Medulla oblongata (tissue), 1 donor: ENCODE measurements around the gene DUSP9.

Experiments
- DNase-seq: peaks from one replicate; pipeline ENCODE4 v3.0.0-alpha.2; 2015; ENCODE audit errors: extremely low spot score

DUSP9 gene

GRCh38 chrX:153621949-153622598 is 24.9 kb upstream of the DUSP9 start:
- DNase-seq, result no peak

DNA sequence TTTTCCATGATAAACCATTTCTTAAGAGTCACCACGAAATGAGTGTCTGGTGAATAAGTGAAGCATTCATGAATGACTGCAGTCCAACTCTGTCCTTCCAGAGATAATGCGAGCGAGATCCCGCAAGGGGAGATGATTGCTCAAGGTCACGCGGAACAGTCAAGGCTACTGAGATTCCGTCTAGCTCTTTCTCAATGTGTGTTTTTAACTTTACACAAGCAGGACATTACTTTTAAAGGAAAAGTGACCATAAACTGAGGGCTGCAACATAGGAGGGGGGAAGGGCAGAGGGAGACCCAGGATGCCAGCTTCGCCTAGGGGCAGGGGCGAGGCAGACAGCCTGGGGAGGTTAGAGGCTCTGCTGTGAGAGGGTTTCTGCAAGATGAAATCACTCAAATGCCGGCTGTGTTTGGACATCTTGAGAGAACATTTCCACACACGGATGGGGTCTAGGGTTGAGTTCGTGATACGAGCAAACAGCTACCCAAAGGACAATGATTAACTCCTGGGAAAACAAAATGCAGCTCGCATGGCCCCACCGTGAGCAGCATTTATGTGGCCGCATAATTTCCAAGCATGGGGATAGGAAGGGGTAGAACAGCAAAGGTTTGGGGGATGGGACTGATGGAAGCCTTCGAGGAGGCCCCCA is 24.2 kb upstream of the DUSP9 start:
- DNase-seq, result no peak

- no peak for DNase-seq
Measured at GRCh38 chrX:153623310-153624029, 23.5 kb upstream of the DUSP9 start.

GRCh38 chrX:153624196-153625091 is 22.6 kb upstream of the DUSP9 start:
- no peak for DNase-seq

GRCh38 chrX:153625271-153626024 is 21.6 kb upstream of the DUSP9 start:
- DNase-seq, result no peak

GRCh38 chrX:153626025-153626633 is 20.9 kb upstream of the DUSP9 start:
- DNase-seq, result no peak

DNA sequence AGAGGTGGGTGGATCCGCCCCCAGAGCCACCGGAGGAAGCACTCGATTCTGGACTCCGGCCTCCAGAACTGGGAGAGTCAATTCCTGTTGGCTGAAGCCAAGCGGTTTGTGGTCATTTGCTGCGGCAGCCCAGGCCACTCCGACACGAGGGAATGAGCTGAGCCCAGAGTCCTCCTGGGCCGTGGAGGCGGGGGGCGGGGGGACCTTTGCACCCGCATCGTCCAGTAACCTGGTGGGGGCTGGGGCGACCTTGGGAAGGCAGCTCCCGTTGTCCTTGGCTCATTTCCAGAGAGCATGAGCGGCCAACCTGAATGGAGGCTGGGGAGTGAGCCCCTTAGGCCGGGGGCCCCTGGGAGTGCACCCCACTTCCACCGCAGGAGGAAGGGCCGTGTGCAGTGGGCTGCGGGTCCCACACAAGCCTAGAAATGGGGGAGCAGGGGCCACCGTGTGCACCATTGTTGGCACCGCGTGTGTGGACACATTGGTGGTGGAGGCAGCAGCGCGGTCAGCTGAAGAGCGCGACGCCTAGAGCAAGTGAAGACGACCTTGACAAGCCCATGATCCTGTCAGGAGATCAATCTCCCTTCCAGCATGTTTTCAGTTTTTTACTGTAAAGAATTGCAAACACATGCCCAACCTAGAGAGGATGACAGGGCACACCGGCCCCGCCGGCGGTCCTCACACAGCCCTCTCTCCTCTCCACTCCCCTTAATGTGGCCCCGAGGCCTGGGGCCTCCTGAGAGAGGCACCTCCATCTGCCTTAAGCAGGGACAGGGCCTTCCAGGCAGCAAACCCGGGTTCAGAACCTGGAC is 19.9 kb upstream of the DUSP9 start:
- DNase-seq, result no peak

- DNase-seq, result peak; percentile 8
Measured at GRCh38 chrX:153627675-153628111, 19.3 kb upstream of the DUSP9 start.

- no peak for DNase-seq
Measured at GRCh38 chrX:153628129-153628528, 18.9 kb upstream of the DUSP9 start.

DNA sequence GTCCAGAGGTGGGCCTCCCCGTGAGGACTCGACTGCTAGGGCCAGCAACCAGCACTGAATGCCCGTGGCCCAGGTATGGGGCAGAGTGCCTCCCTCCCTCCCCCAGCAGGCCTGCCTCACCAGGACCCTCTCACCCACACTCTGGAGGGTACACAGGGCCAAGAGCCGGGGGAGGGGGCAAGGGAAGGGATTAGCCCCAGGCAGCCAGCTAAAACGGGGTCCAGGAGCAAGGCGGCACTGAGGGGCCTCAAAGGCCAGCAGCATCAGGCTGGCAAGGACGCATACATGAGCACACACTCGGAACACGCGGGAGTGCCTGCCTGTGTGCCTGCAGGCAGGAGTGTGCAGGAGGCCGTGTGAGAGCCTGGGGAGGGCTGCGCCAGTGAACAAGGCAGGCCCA is 18.3 kb upstream of the DUSP9 start:
- no peak for DNase-seq

DNA sequence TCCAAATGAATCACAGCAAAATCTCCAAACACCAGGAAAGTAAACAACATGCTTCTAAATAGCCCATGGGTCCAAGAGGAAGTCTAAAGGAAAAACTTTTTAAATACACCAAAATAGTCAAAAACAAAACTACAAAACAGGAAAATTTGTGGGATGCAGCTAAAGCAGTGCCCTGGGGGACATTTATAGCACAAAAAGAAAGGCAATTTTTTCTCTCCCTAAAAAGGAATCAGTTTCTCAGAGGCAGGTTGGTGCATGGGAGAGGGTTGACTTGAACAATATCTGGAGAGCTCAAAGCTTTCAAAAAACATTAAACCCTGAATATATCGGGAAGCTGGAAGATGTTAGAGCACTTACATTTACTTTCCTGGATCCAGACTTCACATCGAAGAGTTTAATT is 15.7 kb upstream of the DUSP9 start:
- DNase-seq, result no peak

DNA sequence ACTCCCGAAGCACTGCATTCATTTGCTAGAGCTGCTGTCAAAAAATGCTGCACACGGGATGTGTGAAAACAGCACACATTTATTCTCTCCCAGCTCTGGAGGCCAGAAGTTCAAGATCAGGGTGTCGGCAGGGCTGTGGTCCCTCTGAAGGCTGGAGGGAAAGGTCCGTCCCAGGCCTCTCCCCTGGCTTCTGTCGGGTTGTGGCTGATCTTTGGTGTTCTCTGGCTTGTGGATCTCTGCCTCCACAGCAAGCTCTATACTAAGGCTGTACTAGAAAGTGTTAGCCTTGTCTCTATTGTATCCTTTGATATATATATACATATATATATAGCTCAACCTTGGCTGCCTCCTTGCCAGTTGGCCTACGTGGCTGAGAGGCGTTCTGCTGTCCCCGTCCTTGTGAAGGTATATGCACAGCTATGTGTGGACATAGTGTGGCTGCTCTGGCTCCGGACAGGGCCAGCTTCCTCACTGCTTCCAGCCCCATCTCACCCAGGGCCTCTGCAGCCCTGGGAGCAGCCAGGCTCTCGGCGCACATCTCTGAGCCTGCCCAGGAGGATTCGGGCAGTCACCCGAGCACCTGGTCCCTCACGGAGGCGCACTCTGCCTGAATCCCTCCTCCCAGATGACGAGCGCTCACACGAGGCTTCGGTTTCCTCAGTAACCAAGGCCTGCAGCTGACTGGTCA is 15.0 kb upstream of the DUSP9 start:
- no peak for DNase-seq

DNA sequence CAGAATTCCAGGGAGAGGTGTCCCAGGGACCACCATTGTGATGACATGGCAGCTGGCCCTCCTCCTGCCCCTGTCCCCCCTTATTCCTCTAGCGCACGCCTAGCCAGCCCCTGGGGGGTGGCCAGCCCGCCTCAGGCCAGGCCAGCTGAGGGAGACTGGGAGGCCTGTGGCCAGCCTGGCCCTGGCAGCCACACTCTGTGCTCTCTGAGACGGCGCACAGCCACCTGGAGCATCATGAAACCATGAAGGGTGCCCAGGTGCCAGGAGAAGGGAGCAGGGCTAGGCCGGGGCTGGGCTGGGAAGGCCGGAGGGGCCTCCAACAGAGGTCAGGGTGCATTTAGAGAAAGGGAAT is 14.4 kb upstream of the DUSP9 start:
- DNase-seq, result no peak

DNA sequence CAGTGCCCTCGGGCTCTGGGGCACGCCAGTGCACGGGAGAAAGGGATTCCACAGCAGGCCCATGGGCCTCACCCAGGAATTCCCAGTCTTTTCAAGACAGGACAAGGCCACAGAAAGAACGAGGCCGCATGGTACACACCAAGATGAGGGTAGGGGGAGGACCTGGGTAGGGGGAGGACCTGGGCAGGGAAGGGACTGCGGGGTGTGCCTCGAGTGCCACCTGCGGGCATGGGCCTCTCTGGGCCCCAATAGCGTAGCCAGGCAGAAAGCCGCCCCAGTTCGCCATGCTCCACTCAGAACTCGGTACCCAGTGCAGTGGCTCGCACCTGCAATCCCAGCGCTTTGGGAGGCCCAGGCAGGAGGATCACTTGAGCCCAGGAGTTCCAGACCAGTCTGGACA is 14.0 kb upstream of the DUSP9 start:
- DNase-seq, result no peak

DNA sequence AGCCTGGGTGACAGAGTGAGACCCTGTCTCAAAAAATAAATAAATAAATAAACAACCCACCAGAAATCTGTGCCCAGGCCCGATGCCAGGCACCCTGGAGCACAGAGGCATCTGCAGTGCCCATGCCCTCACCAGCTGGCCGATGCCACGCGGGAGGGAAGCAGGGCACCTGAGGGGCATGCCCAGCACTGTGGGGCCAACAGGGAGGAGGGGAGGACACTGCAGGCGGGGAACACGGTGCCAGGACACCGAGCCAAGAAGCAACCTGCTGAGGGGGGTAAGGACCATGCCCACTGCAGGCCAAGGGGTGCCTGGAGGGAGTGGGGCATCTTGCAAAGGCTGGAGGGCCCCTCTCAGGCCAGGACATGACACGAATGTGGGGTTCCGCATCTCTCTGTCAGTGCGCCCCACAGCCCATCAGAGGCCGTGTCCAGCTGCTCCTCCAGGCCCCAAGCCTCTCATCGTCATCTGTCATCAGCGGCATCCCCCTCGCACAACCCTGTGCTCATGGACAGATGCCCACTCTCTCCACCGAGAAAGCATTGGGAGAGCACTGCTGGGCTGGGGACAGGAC is 13.3 kb upstream of the DUSP9 start:
- no peak for DNase-seq

DNA sequence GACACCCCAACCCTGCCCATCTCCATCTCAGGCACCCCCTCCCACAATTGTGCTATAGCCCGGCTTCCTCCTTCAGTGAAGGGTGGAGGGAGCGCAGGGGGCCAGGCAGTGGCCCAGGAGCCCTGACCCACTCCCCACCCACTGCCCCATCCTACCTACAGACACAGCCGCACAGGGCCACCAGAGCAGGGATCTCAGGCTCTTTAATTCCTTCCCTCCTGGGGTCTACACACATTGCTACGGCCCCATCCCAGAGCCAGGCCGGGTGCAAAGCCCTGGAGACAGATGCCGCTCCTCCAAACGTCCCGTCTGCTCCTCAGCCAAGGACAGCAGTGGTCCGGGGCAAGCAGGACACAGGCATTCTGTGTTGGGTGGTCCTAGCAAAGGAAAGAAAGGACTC is 12.8 kb upstream of the DUSP9 start:
- no peak for DNase-seq

- no peak for DNase-seq
Measured at GRCh38 chrX:153634832-153635231, 12.2 kb upstream of the DUSP9 start.

DNA sequence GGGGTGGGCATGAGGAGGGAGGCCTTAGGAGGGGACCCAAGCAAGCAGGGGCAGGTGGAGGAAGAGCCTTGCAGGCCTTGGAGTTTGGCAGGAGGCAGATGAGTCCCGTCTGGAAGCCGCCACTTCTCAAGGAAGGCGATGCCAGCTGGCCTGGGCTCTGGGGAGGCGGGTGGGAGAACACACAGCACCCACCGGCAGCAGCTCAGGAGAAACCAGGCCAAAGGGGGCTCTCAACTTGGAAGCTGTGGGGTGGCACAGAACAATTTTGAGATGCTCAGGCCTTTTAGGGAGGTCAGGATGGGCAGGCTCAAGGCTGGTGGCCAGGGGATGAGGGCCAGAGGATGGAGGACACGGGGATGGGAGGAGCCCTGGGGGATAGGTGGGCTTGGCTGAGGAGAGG is 11.6 kb upstream of the DUSP9 start:
- DNase-seq, result no peak
